M059J (cell line): Measurements from ENCODE around the gene NUDT22. TPM values are rescaled to one million over a fixed set of nuclear protein-coding genes. Genes with fewer than 3 reads are reported as not detected.

ENCODE experiments used
- DNase-seq: peaks from one replicate; pipeline ENCODE4 v3.0.0-alpha.2; 2012; ENCODE audit warnings: low read depth
- total RNA-seq: library from RNA; depleted of rRNA; stranded (reverse); fragments of >200 nt; shearing (Covaris generic); gene quantifications from 2 replicates; pipeline ENCODE4 v1.2.3, GENCODE V29; 2014

The NUDT22 gene
- total RNA-seq, 1 experiment from 2014 or later: 79.3 TPM

- DNase-seq: no peak
These were observed 28.3 kb downstream of the NUDT22 start for GRCh38 chr11:64254326-64254725.

- DNase-seq: no peak
These were observed 29.4 kb downstream of the NUDT22 start for GRCh38 chr11:64255135-64256128.

GRCh38 chr11:64256300-64256699 is 30.2 kb downstream of the NUDT22 start:
- no peak for DNase-seq

- DNase-seq: no peak
These were observed 32.3 kb downstream of the NUDT22 start for GRCh38 chr11:64258356-64258755.

- DNase-seq: no peak
These were observed 33.0 kb downstream of the NUDT22 start for GRCh38 chr11:64258946-64259532.

- no peak for DNase-seq
These were observed 33.5 kb downstream of the NUDT22 start for GRCh38 chr11:64259533-64260067.

- DNase-seq: no peak
These were observed 34.2 kb downstream of the NUDT22 start for GRCh38 chr11:64260147-64260708.

- DNase-seq: no peak
These were observed 35.5 kb downstream of the NUDT22 start for GRCh38 chr11:64261556-64262080.

- no peak for DNase-seq
These were observed 36.4 kb downstream of the NUDT22 start for GRCh38 chr11:64262271-64263002.

GRCh38 chr11:64263021-64263946 is 37.2 kb downstream of the NUDT22 start:
- peak; percentile 87 for DNase-seq

- DNase-seq: no peak
These were observed 37.9 kb downstream of the NUDT22 start for GRCh38 chr11:64263947-64264317.

- DNase-seq: no peak
These were observed 38.3 kb downstream of the NUDT22 start for GRCh38 chr11:64264371-64264852.

GRCh38 chr11:64265176-64266160 is 39.4 kb downstream of the NUDT22 start:
- DNase-seq: no peak

GRCh38 chr11:64266339-64266738 is 40.3 kb downstream of the NUDT22 start:
- DNase-seq: peak; percentile 69

- no peak for DNase-seq
These were observed 41.3 kb downstream of the NUDT22 start for GRCh38 chr11:64267207-64267945.

- DNase-seq: peak; percentile 90
These were observed 42.2 kb downstream of the NUDT22 start for GRCh38 chr11:64268025-64268892.

- DNase-seq: no peak
These were observed 42.9 kb downstream of the NUDT22 start for GRCh38 chr11:64268893-64269539.
